GM19238 (cell line): Measurements from ENCODE around the gene PPIL1.

ENCODE experiments used
- DNase-seq: peaks from one replicate; pipeline ENCODE4 v3.0.0; 2011; ENCODE audit warnings: low spot score; ENCODE audit not compliant: insufficient read length

The PPIL1 gene

GRCh38 chr6:36836111-36837021 lies 38.2 kb downstream of the PPIL1 start:
- DNase-seq, result no peak

GRCh38 chr6:36834576-36835341 lies 39.8 kb downstream of the PPIL1 start:
- DNase-seq, result no peak

DNA sequence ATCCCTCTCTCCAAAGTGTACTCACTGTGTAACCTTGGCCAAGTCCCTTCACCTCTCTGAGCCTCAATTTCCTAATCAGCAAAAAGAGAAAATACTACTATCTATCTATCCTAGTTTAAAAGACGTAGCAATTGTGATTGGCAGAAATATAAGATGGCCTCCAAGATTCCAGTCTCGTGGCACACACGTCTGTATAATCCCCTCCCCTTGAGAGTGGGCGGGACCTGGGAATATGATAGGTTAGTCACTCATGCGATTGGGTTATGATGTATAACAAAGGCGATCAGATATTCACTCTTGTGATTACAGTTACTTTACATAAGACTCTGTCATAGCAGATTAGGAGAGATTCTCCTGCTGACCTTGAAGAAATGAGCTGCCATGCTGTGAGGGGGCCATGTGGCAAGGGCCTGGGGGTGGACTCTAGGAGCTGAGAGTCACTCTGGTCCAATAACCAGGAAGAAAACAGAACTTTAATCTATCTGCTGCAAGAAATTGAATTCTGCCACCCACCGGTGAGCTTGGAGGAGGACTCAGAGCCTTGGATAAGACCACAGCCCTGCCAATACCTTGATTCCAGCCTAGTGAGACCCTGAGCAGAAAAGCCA lies 41.3 kb downstream of the PPIL1 start:
- DNase-seq, result no peak

DNA sequence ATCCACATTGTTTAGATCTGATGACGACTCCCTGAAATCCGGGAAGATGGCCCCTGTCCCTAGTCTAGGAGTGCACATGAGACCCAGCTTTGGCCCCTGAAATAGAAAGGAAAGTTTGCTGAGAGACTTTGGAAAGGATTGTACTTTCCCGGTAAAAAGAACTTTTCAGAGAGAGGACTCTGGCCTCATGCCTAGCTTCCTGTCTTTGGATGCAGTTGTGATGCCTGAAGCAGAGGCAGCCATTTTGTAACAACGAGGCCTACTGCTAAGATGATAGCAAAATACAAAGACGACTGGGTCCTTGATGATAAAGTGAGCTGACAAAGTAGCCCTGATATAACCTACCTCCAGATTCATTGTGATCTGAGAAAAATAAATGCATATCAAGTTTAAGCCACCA lies 42.3 kb downstream of the PPIL1 start:
- DNase-seq, result no peak

GRCh38 chr6:36830577-36830976 lies 44.0 kb downstream of the PPIL1 start:
- DNase-seq, result no peak

DNA sequence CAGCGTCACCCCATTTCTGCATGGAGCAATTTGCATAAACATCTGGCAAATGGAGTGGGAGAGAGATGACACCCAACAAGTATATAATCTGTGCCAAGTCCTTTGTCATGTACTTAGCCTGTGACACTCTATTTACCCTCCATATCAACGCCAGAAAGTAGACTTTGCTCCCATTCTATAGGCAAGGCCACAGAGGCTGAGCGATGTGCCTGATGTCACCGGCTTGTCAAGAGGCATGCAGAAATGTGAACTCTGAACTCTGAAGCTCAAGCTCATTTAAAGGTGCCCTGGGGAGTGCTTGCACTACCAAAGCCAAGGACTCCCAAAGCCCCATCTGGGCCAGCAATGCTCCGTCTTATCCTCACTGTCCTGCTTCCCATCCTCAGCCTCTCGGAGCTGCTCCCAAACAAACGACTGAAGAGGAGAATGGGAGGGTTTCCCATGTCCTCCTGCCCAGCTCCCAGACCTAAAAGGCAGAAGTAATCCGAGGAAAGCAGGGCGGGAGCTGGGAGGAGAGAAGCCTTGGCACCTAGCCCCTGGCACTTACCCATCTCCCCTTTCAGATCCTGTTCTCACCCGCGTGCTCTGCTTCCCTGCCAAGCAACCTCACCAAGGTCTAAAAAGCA lies 44.6 kb downstream of the PPIL1 start:
- no peak for DNase-seq

GRCh38 chr6:36827261-36828079 lies 47.1 kb downstream of the PPIL1 start:
- no peak for DNase-seq

- DNase-seq, result no peak
Measured at GRCh38 chr6:36826520-36827227, 47.9 kb downstream of the PPIL1 start.

- no peak for DNase-seq
Measured at GRCh38 chr6:36825994-36826393, 48.6 kb downstream of the PPIL1 start.

DNA sequence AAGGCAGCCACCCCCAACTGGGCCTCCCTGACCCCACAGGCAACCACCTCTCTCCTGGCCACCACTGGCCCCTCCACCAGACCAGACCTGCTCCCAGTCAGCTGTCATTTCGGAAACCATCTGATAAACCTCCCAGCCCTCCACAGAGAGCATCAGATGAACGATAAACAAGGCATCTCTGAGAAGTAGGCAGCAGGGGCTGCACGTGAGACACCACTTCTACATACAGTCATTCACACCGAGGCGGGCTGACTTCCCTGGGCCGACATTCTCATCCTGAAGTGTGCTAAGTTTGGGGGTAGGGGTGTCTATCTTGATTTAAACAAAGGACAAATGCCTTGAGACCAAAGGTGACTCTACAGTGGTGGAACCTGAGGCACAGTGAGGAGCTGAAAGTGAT lies 49.2 kb downstream of the PPIL1 start:
- DNase-seq, result no peak

DNA sequence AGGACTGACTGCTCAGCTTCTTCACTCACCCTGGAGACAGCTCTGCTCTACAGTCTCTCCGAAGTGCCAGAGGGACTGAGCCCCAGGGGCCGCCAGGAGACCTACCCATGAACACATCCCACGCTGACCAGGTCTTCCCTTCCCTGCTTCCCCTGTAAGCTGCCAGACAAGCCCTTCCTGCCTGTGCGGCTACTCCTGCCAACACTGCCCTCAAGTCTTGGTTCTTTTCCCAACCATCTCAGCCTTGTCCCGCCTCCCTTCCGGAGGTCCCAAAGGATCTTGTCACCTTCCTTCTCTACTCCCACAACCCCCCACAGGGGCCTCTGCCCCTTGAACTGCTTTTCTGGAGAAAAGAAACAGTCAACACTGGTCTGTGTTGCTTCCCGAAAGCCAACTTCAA lies 50.4 kb downstream of the PPIL1 start:
- DNase-seq, result no peak

DNA sequence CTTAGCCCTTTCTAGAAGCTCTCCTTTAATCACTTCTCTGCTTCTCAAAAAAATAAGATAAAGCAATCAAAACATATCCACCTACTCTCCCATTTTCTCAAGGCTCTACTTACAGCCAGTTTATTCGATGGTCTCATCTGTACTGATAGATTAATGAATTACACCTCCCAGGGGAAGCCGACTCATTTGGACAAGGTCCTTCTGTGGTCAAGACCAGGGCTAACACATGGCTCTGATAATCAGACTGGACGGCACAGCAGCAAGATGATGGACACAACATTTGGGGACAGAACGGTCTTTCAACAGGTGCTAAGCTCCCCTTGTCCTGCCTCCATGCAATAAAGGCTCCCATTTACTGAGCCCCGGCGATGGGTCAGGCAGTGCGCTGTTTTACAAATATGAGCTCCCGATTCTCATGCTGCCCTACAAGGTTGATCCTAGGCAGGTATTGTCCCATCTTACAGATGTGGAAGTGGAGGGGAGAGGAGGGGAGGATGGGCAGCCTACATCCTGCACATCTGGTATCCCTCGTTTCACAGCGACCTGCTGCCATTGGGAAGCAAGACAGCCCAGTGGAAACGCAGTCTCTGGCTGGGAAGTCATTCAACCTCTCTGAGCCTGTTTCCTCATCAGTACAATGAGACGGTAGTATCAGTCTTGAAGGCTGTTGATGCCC lies 51.0 kb downstream of the PPIL1 start:
- no peak for DNase-seq

- DNase-seq, result no peak
Measured at GRCh38 chr6:36822506-36823269, 51.9 kb downstream of the PPIL1 start.

DNA sequence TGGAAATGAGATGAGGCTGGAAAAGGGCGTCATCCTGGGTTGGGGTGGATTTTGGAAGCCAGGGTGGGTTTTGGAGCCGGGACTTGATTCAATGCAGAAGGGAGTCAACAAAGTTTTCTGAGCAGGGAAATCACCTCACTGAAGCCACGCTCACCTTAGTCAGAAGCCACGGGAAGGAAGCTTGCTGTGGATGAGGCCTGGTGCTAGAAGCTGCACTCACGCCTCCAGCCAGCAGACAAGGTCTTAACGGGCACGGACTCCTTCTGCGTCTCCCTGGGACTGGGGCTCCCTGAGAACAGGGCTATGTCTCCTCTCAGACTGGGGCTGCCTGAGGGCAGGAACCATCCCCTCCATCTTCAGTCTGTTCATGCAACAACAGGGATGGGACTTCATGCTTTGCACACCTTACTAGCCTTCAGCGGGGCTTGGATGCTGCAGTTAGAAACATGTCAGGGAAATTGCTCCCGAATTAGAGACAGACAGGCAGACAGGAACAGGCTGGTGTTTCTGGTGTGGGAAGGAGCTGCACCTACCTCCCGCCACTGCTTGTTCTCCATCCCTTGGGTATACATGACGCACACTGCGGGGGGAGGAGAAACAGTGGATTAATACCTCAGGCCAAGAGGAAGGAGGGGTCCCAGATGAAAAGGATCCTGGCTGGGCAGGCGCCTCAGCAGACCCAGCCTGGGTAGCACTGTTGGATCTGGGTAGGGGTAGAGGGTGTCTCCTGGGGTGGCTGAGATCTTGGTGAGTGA lies 52.8 kb downstream of the PPIL1 start:
- DNase-seq, result no peak

DNA sequence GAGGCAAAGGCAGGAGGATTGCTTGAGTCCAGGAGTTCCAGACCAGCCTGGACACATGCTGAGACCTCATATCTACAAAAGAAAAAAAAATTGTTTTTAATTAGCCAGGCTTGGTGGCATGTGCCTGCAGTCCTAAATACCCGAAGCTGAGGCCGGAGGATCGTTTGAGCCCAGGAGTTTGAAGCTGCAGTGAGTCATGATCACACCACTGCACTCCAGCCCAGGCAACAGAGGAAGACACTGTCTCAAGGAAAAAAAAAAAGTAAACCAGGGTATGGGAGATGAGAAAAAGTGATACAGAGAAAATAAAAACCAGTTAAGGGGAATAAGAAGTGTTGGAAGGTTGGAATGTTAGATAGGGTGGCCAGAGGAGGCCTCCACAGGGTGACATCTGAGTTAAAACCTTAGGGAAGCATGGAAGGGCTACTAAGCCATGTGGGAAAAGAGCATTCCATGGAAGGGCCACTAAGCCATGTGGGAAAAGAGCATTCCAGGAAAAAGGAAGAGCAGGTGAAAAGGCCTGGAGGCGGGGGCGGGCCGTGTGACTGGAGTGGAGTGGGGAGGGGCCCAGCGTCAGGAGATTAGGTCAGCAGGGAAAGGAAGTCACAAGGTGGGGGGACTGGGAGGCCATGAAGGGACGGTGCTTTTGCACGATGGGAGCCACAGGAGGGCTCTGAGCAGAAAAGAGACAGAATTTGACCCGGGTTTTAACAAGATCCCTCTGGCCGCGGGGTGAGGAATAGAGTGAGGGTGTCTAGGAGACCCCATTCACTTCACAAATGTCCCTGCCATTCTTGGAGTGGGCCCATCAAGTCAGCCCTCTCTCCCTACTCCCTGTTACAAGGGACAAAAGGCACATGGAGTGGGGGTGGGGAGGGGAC lies 53.7 kb downstream of the PPIL1 start:
- no peak for DNase-seq

DNA sequence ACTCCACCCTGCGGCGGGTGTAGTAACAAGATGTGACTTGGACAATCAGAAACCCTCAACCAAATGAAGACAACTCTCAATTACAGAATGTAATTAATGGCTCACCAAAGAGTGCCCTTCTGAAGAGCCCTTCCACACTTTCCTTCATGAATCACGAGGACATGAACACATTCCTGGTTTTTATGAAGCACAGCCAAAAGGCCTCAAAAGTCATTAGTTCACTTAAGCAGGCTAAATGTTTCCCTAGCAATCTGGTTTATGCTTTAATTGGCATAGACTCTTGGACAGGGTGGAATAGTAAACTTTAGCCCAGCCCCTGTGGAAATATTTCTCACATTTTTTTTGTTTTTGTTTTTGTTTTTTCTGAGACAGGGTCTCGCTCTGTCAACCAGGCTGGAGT lies 55.8 kb downstream of the PPIL1 start:
- DNase-seq, result no peak

DNA sequence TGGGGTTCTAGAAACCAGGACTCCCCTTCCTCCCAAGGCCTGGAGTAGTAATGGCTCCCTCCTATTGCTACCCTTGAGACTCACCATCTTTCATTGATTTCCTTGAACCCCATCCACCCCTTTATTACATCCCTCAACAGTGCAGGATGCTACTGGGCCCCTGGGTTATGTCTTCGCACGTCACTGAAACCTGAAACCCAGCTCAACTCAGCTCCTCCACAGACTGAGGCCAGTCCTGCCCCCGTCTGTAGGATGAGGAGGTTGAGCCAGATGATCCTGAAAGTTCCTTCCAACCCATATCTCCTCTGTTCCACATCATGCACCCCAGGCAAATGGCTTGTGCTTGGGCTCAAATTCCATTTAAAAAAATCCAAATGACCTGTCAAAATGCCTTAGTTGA lies 56.8 kb downstream of the PPIL1 start:
- no peak for DNase-seq
